IMR-90 (cell line): ENCODE results near the gene TRIM36. TPM values are rescaled to one million over a fixed set of nuclear protein-coding genes. Genes with fewer than 3 reads are reported as not detected.

ENCODE experiments used
- ATAC-seq: fragments of 200-7000 bp; cut with Tn5 transposase; 2 replicates; pipeline ENCODE4 v1.9.1; 2020; ENCODE audit warnings: low read depth, mild to moderate bottlenecking, moderate library complexity
- BruUV-seq: library from RNA; stranded (reverse); fragments of 400-500 nt; replicated peaks from 2 replicates; lab custom pipeline; 2021; lab: Mats Ljungman, UMichigan
- CTCF ChIA-PET: fragments of 300-600 bp; formaldehyde crosslinking; extraction: SDS; loops from one replicate; lab custom pipeline; 2021; ENCODE audit warnings: antibody characterized with exemption; lab: Yijun Ruan, JAX
- POLR2A ChIA-PET: fragments of 300-600 bp; sonication (Branson Sonifier 250); formaldehyde crosslinking; loops from one replicate; lab custom pipeline; 2022; ENCODE audit warnings: antibody characterized with exemption; ENCODE audit not compliant: unreplicated experiment; lab: Charles Lee
- DNase-seq: peaks from one replicate; pipeline ENCODE4 v3.0.0; 2013
- H2AFZ ChIP-seq: replicated peaks from 2 replicates; pipeline ENCODE3; 2013; ENCODE audit warnings: low read length, mild to moderate bottlenecking; ENCODE audit not compliant: poor library complexity
- H2AK5ac ChIP-seq: 2 replicates; pipeline ENCODE4 v1.6.1; 2013; ENCODE audit warnings: low read depth, low read length, inconsistent platforms
- H2AK9ac ChIP-seq: replicated peaks from 2 replicates; pipeline ENCODE3; 2013; ENCODE audit warnings: mild to moderate bottlenecking, low read depth, low read length, moderate library complexity; ENCODE audit not compliant: poor library complexity
- H2BK120ac ChIP-seq: 2 replicates; pipeline ENCODE4 v1.6.1; 2013; ENCODE audit warnings: low read depth, low read length, inconsistent platforms
- H2BK15ac ChIP-seq: 3 replicates; pipeline ENCODE4 v1.6.1; 2013; ENCODE audit warnings: low read depth, low read length, inconsistent platforms
- H2BK20ac ChIP-seq: 2 replicates; pipeline ENCODE4 v1.6.1; 2013; ENCODE audit warnings: low read depth, mild to moderate bottlenecking, inconsistent platforms, low read length, moderate library complexity
- H2BK5ac ChIP-seq: 2 replicates; pipeline ENCODE4 v1.6.1; 2013; ENCODE audit warnings: mild to moderate bottlenecking, low read depth, low read length, inconsistent platforms; ENCODE audit not compliant: poor library complexity, severe bottlenecking
- H3K14ac ChIP-seq: replicated peaks from 2 replicates; pipeline ENCODE4 v1.6.1; 2013; ENCODE audit warnings: low read depth, low read length, inconsistent platforms
- H3K18ac ChIP-seq: 2 replicates; pipeline ENCODE4 v1.6.1; 2013; ENCODE audit warnings: low read depth, low read length, control low read depth
- H3K23ac ChIP-seq: 2 replicates; pipeline ENCODE4 v1.6.1; 2013; ENCODE audit warnings: low read depth, low read length, inconsistent platforms
- H3K27ac ChIP-seq: 2 replicates; pipeline ENCODE4 v1.5.1; 2013; ENCODE audit warnings: mild to moderate bottlenecking, control low read depth, low read length; ENCODE audit not compliant: insufficient read depth
- H3K27me3 ChIP-seq: 2 replicates; pipeline ENCODE4 v1.6.1; 2013; ENCODE audit warnings: low read length; ENCODE audit not compliant: control insufficient read depth, insufficient read depth
- H3K36me3 ChIP-seq: 2 replicates; pipeline ENCODE4 v1.6.1; 2013; ENCODE audit warnings: low read length, mixed read lengths; ENCODE audit not compliant: control insufficient read depth, insufficient read depth
- H3K4ac ChIP-seq: 2 replicates; pipeline ENCODE4 v1.6.1; 2013; ENCODE audit warnings: low read depth, low read length, inconsistent platforms
- H3K4me1 ChIP-seq: 2 replicates; pipeline ENCODE4 v1.6.1; 2013; ENCODE audit warnings: low read length, mixed read lengths; ENCODE audit not compliant: control insufficient read depth, insufficient read depth
- H3K4me2 ChIP-seq: 2 replicates; pipeline ENCODE4 v1.6.1; 2013; ENCODE audit warnings: low read depth, mild to moderate bottlenecking, control low read depth, low read length, moderate library complexity
- H3K4me3 ChIP-seq: 2 replicates; pipeline ENCODE4 v1.5.1; 2013; ENCODE audit warnings: low read depth, mild to moderate bottlenecking, control low read depth, low read length, moderate library complexity; ENCODE audit not compliant: insufficient read depth
- H3K56ac ChIP-seq: 2 replicates; pipeline ENCODE4 v1.6.1; 2013; ENCODE audit warnings: low read length, inconsistent platforms; ENCODE audit not compliant: insufficient read depth; ENCODE audit errors: extremely low read depth
- H3K79me1 ChIP-seq, 2 experiments: 2 replicates each; pipeline ENCODE4 v1.6.1; 2013; ENCODE audit warnings: low read length in 2 of 2, inconsistent platforms in 1 of 2, low read depth in 1 of 2
- H3K9ac ChIP-seq: 2 replicates; pipeline ENCODE4 v1.6.1; 2013; ENCODE audit warnings: low read depth, low read length, control low read depth
- H3K9me1 ChIP-seq: 2 replicates; pipeline ENCODE4 v1.6.1; 2013; ENCODE audit warnings: low read length, inconsistent platforms; ENCODE audit not compliant: insufficient read depth
- H3K9me3 ChIP-seq: 2 replicates; pipeline ENCODE4 v1.6.1; 2013; ENCODE audit warnings: low read length; ENCODE audit not compliant: control insufficient read depth, insufficient read depth
- H4K20me1 ChIP-seq: 2 replicates; pipeline ENCODE4 v1.6.1; 2013; ENCODE audit warnings: low read length, inconsistent platforms; ENCODE audit not compliant: insufficient read depth
- H4K5ac ChIP-seq: 2 replicates; pipeline ENCODE4 v1.6.1; 2013; ENCODE audit warnings: mild to moderate bottlenecking, low read depth, low read length, control low read depth
- H4K8ac ChIP-seq, 2 experiments: 2 replicates each; pipeline ENCODE4 v1.6.1; 2013; ENCODE audit warnings: low read depth in 2 of 2, low read length in 2 of 2, control low read depth in 1 of 2, inconsistent platforms in 1 of 2
- H4K91ac ChIP-seq: 2 replicates; pipeline ENCODE4 v1.6.1; 2013; ENCODE audit warnings: low read depth, low read length, inconsistent platforms; ENCODE audit not compliant: insufficient read depth
- BHLHE40 ChIP-seq: fragments of 150-350 bp; IDR thresholded peaks from 2 replicates; pipeline ENCODE4 v1.6.1; 2016; ENCODE audit warnings: mild to moderate bottlenecking, low read depth, low read length
- CEBPB ChIP-seq: IDR thresholded peaks from 2 replicates; pipeline ENCODE4 v1.6.1; 2012; ENCODE audit warnings: low read depth, low read length, improper control_type of control experiment
- CHD1 ChIP-seq: IDR thresholded peaks from 2 replicates; pipeline ENCODE4 v1.6.1; 2012; ENCODE audit warnings: low read depth, low read length, improper control_type of control experiment
- FOS ChIP-seq: fragments of 150-350 bp; IDR thresholded peaks from 2 replicates; pipeline ENCODE4 v1.6.1; 2016; ENCODE audit warnings: low read depth, low read length
- MAFK ChIP-seq: IDR thresholded peaks from 2 replicates; pipeline ENCODE4 v1.6.1; 2012; ENCODE audit warnings: low read depth, low read length, improper control_type of control experiment
- MAZ ChIP-seq: IDR thresholded peaks from 2 replicates; pipeline ENCODE4 v1.6.1; 2012; ENCODE audit warnings: low read depth, mild to moderate bottlenecking, low read length, improper control_type of control experiment, moderate library complexity, borderline replicate concordance
- MXI1 ChIP-seq: IDR thresholded peaks from 2 replicates; pipeline ENCODE4 v1.6.1; 2012; ENCODE audit warnings: low read depth, mild to moderate bottlenecking, low read length, moderate library complexity, borderline replicate concordance
- NFE2L2 ChIP-seq: fragments of 150-350 bp; IDR thresholded peaks from 2 replicates; pipeline ENCODE4 v1.6.1; 2016; ENCODE audit warnings: low read depth, mild to moderate bottlenecking, low read length
- POLR2A ChIP-seq: IDR thresholded peaks from 2 replicates; pipeline ENCODE4 v1.6.1; 2012; ENCODE audit warnings: mild to moderate bottlenecking, low read depth, low read length
- RAD21 ChIP-seq: IDR thresholded peaks from 2 replicates; pipeline ENCODE4 v1.6.1; 2012; ENCODE audit warnings: low read length, improper control_type of control experiment
- RCOR1 ChIP-seq: IDR thresholded peaks from 2 replicates; pipeline ENCODE4 v1.6.1; 2012; ENCODE audit warnings: mild to moderate bottlenecking, low read length, improper control_type of control experiment; ENCODE audit not compliant: insufficient replicate concordance
- RFX5 ChIP-seq: IDR thresholded peaks from 2 replicates; pipeline ENCODE4 v1.8.0; 2012; ENCODE audit warnings: low read depth, mild to moderate bottlenecking, low read length, moderate library complexity
- SMC3 ChIP-seq: fragments of 150-350 bp; IDR thresholded peaks from 2 replicates; pipeline ENCODE4 v1.6.1; 2016; ENCODE audit warnings: low read depth, mild to moderate bottlenecking, antibody characterized with exemption, low read length, moderate library complexity
- dilution Hi-C: fragments of 300-500 bp; cut with HindIII; formaldehyde crosslinking; loops from one replicate; pipeline ENCODE4 v1.14.3; 2018; ENCODE audit warnings: low sequenced_read_pairs; ENCODE audit not compliant: unreplicated experiment
- in situ Hi-C: fragments of 300-500 bp; cut with MboI; formaldehyde crosslinking; loops from 3 replicates; pipeline ENCODE4 v1.14.3; 2019; ENCODE audit warnings: low sequenced_read_pairs, inconsistent platforms, mixed read lengths
- intact Hi-C: fragments of 100-400 bp; cut with micrococcal nuclease; formaldehyde crosslinking; loops from 2 replicates; pipeline ENCODE4 v1.10.0; 2022
- polyA plus RNA-seq, 3 experiments: library from polyadenylated mRNA; depleted of rRNA; stranded (reverse); fragments of >200 nt; gene quantifications; 2 replicates each; pipeline ENCODE4 v1.2.3, GENCODE V29; 2012; ENCODE audit warnings: low replicate concordance in 1 of 3
- total RNA-seq: library from RNA; depleted of rRNA; stranded (reverse); fragments of >200 nt; gene quantifications from 2 replicates; pipeline ENCODE4 v1.2.3, GENCODE V29; 2012
- TF ChIP-seq, protein P1 (sequence below): fragments of 150-350 bp; IDR thresholded peaks from 2 replicates; pipeline ENCODE4 v1.6.1; 2016; ENCODE audit warnings: low read depth, mild to moderate bottlenecking, low read length, moderate library complexity, borderline replicate concordance
- TF ChIP-seq, protein P2 (sequence below): conservative IDR thresholded peaks from 2 replicates; pipeline ENCODE4 v1.5.1; 2012; ENCODE audit warnings: mild to moderate bottlenecking, low read depth, low read length, improper control_type of control experiment
- TF ChIP-seq, protein P3 (sequence below): fragments of 150-350 bp; IDR thresholded peaks from 2 replicates; pipeline ENCODE4 v1.6.1; 2017; ENCODE audit warnings: mild to moderate bottlenecking, antibody characterized with exemption, low read length, low read depth

The TRIM36 gene
- total and polyA plus RNA-seq, 2 of the 4 experiments (the other 2 are of a cell fraction): 0.10 to 0.18 TPM

DNA sequence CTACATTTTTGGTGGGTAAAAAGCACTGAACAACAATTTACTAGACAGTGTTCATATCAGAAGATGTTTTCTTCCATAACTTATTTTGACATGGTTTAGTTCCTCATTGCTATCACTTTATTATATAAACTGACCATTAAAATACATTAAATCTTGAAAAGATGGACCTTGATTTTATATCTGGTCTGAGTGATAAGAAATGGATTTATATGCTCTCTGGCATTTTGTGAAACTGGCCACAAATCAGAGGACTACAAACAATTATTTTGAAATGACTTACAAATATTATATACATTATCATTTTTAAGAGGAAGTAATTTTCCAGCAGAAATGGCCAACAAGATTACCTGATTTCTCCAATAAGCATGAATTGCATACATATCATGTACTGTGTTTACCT, 23.6 kb upstream of the TRIM36 start:
- Histone ChIP-seq H4K20me1 (no peaks in the 10 kb centered on the region), H2AK5ac (no peak overlapping the region), H3K23ac (no peak overlapping the region), H3K9ac (no peak overlapping the region), H3K36me3 (no peaks in the 10 kb centered on the region), H3K4me1 (no peaks in the 10 kb centered on the region), H3K56ac (no peak overlapping the region), H4K5ac (no peak overlapping the region), H3K9me3 (no peaks in the 10 kb centered on the region), H3K79me1 (no peaks in the 10 kb centered on the region), H3K4me3 (no peak overlapping the region), H2BK15ac (no peak overlapping the region), H3K14ac (no peak overlapping the region), H3K27me3 (peaks cover 5% of the 10 kb centered on the region), H2BK20ac (no peak overlapping the region), H4K8ac (no peak overlapping the region), H2BK120ac (no peak overlapping the region), H4K91ac (no peak overlapping the region), H3K4ac (no peak overlapping the region), H3K9me1 (no peaks in the 10 kb centered on the region), H2AFZ (no peak overlapping the region), H2AK9ac (no peak overlapping the region), H3K4me2 (no peak overlapping the region), H2BK5ac (no peak overlapping the region), H3K18ac (no peak overlapping the region), H3K27ac (no peak overlapping the region)
- intact Hi-C loops: no loop called here
- no peak for TF ChIP-seq NFE2L2
- no peak for TF ChIP-seq SMC3
- no peak for TF ChIP-seq RAD21
- TF ChIP-seq BHLHE40: no peak
- TF ChIP-seq RFX5: no peak
- TF ChIP-seq CEBPB: no peak
- TF ChIP-seq, protein P1, sequence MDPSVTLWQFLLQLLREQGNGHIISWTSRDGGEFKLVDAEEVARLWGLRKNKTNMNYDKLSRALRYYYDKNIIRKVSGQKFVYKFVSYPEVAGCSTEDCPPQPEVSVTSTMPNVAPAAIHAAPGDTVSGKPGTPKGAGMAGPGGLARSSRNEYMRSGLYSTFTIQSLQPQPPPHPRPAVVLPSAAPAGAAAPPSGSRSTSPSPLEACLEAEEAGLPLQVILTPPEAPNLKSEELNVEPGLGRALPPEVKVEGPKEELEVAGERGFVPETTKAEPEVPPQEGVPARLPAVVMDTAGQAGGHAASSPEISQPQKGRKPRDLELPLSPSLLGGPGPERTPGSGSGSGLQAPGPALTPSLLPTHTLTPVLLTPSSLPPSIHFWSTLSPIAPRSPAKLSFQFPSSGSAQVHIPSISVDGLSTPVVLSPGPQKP: no peak
- TF ChIP-seq, protein P2, sequence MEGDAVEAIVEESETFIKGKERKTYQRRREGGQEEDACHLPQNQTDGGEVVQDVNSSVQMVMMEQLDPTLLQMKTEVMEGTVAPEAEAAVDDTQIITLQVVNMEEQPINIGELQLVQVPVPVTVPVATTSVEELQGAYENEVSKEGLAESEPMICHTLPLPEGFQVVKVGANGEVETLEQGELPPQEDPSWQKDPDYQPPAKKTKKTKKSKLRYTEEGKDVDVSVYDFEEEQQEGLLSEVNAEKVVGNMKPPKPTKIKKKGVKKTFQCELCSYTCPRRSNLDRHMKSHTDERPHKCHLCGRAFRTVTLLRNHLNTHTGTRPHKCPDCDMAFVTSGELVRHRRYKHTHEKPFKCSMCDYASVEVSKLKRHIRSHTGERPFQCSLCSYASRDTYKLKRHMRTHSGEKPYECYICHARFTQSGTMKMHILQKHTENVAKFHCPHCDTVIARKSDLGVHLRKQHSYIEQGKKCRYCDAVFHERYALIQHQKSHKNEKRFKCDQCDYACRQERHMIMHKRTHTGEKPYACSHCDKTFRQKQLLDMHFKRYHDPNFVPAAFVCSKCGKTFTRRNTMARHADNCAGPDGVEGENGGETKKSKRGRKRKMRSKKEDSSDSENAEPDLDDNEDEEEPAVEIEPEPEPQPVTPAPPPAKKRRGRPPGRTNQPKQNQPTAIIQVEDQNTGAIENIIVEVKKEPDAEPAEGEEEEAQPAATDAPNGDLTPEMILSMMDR: no peak
- no peak for TF ChIP-seq MAZ
- TF ChIP-seq MXI1: no peak
- TF ChIP-seq MAFK: no peak
- no peak for TF ChIP-seq POLR2A
- no peak for TF ChIP-seq FOS
- TF ChIP-seq, protein P3, sequence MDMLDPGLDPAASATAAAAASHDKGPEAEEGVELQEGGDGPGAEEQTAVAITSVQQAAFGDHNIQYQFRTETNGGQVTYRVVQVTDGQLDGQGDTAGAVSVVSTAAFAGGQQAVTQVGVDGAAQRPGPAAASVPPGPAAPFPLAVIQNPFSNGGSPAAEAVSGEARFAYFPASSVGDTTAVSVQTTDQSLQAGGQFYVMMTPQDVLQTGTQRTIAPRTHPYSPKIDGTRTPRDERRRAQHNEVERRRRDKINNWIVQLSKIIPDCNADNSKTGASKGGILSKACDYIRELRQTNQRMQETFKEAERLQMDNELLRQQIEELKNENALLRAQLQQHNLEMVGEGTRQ: no peak
- no peak for TF ChIP-seq CHD1
- no peak for TF ChIP-seq RCOR1
- dilution Hi-C loops: no loop called here
- DNase-seq: no peak
- BruUV-seq: no TSS peak
- CTCF ChIA-PET: interaction anchor here (0.5 to 0.6 kb wide), 2 partner anchors 18 to 32 kb away, joined by 5 to 6 read pairs; no protein-coding TSS in a partner anchor
- POLR2A ChIA-PET: no interaction called here
- ATAC-seq: no peak
- in situ Hi-C loops: no loop called here
